ENCODE measurements around the gene SH3BGRL.

The SH3BGRL gene

DNA sequence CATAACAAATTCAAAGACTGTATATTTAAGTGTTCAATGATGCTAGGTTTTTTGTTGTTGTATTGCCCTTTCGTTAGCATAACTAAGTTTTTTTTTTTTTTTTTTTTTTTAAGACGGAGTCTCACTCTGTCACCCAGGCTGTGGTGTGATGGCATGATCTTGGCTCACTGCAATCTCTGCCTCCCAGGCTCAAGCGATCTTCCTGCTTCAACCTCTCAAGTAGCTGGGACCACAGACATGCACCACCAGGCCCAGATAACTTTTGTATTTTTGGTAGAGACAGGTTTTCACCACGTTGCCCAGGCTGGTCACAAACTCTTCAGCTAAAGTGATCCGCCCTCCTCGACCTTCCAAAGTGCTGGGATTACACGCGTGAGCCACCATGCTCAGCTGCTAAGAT is 7.0 kb downstream of the SH3BGRL start:
- no peaks in the 10 kb centered on the region for H3K27me3 ChIP-seq (replicated peaks; ENCODE audit: insufficient read depth, low read length)
- no peak overlapping the region for H3K27ac ChIP-seq (ENCODE audit: low read length)
- no peak overlapping the region for H3K4me3 ChIP-seq (ENCODE audit: low read length)
- no peaks in the 10 kb centered on the region for H3K4me1 ChIP-seq (ENCODE audit: low read length)
- H4K20me1 ChIP-seq (ENCODE audit: insufficient read depth, low read length): no peaks in the 10 kb centered on the region
- no peak for DNase-seq
- no peak overlapping the region for H3K4me2 ChIP-seq (ENCODE audit: low read depth, low read length)
- no peaks in the 10 kb centered on the region for H3K36me3 ChIP-seq (replicated peaks; ENCODE audit: insufficient read depth, low read length)
- H3K9ac ChIP-seq (ENCODE audit: low read length): no peak overlapping the region
- no peak for TF ChIP-seq EZH2phosphoT487 (IDR thresholded peaks at IDR 0.05; ENCODE audit: low read length)
- TF ChIP-seq EZH2 (optimal IDR thresholded peaks at IDR 0.05; ENCODE audit: low read depth, low read length): no peak
- no peak for TF ChIP-seq CTCF (IDR thresholded peaks at IDR 0.05; ENCODE audit: low read length)
- H3K9me2 ChIP-seq (replicated peaks; ENCODE audit: insufficient read depth, low read length): no peaks in the 10 kb centered on the region
- no peaks in the 10 kb centered on the region for H3K9me3 ChIP-seq (replicated peaks; ENCODE audit: insufficient read depth, low read length)
- no peak overlapping the region for H2AFZ ChIP-seq (ENCODE audit: low read length)
- H3K79me2 ChIP-seq (ENCODE audit: low read length): peaks cover 4% of the 10 kb centered on the region; the same call in 1 of the 2 replicates
- H3F3A ChIP-seq (ENCODE audit: insufficient read depth, low read length): no peaks in the 10 kb centered on the region

- H3K27ac ChIP-seq (ENCODE audit: low read length): no peak overlapping the region
- H3K79me2 ChIP-seq (ENCODE audit: low read length): no peaks in the 10 kb centered on the region; the same call in 1 of the 2 replicates
- no peak for TF ChIP-seq EZH2 (optimal IDR thresholded peaks at IDR 0.05; ENCODE audit: low read depth, low read length)
- TF ChIP-seq CTCF (IDR thresholded peaks at IDR 0.05; ENCODE audit: low read length): no peak
- no peak for TF ChIP-seq EZH2phosphoT487 (IDR thresholded peaks at IDR 0.05; ENCODE audit: low read length)
These were observed 13.8 kb downstream of the SH3BGRL start for GRCh38 chrX:81215685-81216084.

DNA sequence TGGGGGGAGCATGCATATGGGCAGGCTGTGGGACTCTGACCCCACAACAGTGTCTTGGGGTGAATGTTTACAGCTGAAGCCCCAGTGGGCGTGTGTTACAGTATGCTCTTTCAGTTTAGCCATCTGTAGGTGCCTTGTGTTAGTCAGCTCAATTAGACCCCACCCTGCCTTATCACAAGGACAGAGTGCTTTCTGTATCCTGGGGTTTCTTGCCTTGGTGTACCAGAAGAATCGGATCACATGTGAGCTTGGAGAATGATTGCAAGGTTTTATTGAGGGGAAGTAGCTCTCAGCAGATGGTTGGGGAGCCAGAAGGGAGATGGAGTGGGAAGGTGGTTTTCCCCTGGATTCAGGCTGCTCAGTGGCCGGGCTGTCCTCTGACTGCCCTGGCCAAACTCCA is 27.3 kb downstream of the SH3BGRL start:
- no peaks in the 10 kb centered on the region for H3K9me2 ChIP-seq (replicated peaks; ENCODE audit: insufficient read depth, low read length)
- H3K4me2 ChIP-seq (ENCODE audit: low read depth, low read length): no peak overlapping the region
- no peaks in the 10 kb centered on the region for H3K4me1 ChIP-seq (ENCODE audit: low read length)
- no peaks in the 10 kb centered on the region for H3K79me2 ChIP-seq (ENCODE audit: low read length)
- H3K27ac ChIP-seq (ENCODE audit: low read length): no peak overlapping the region
- no peaks in the 10 kb centered on the region for H3K27me3 ChIP-seq (replicated peaks; ENCODE audit: insufficient read depth, low read length)
- no peaks in the 10 kb centered on the region for H3K9me3 ChIP-seq (replicated peaks; ENCODE audit: insufficient read depth, low read length)
- H2AFZ ChIP-seq (ENCODE audit: low read length): no peak overlapping the region
- TF ChIP-seq EZH2phosphoT487 (IDR thresholded peaks at IDR 0.05; ENCODE audit: low read length): no peak
- no peaks in the 10 kb centered on the region for H3K36me3 ChIP-seq (replicated peaks; ENCODE audit: insufficient read depth, low read length)
- no peak overlapping the region for H3K9ac ChIP-seq (ENCODE audit: low read length)
- H3K4me3 ChIP-seq (ENCODE audit: low read length): no peak overlapping the region
- no peak for DNase-seq
- no peaks in the 10 kb centered on the region for H3F3A ChIP-seq (ENCODE audit: insufficient read depth, low read length)
- no peaks in the 10 kb centered on the region for H4K20me1 ChIP-seq (ENCODE audit: insufficient read depth, low read length)

More at GRCh38 chrX:81215685-81216084, 13.8 kb downstream of the SH3BGRL start:
- Histone ChIP-seq H3K9me2 (replicated peaks; ENCODE audit: insufficient read depth, low read length) (no peaks in the 10 kb centered on the region), H3K27me3 (replicated peaks; ENCODE audit: insufficient read depth, low read length) (no peaks in the 10 kb centered on the region), H4K20me1 (ENCODE audit: insufficient read depth, low read length) (no peaks in the 10 kb centered on the region), H3K4me3 (ENCODE audit: low read length) (no peak overlapping the region), H3F3A (ENCODE audit: insufficient read depth, low read length) (no peaks in the 10 kb centered on the region), H3K9ac (ENCODE audit: low read length) (no peak overlapping the region), H3K4me2 (ENCODE audit: low read depth, low read length) (no peak overlapping the region), H3K9me3 (replicated peaks; ENCODE audit: insufficient read depth, low read length) (no peaks in the 10 kb centered on the region), H3K36me3 (replicated peaks; ENCODE audit: insufficient read depth, low read length) (no peaks in the 10 kb centered on the region), H2AFZ (ENCODE audit: low read length) (no peak overlapping the region), H3K4me1 (ENCODE audit: low read length) (no peaks in the 10 kb centered on the region)
- DNase-seq: no peak

DNA sequence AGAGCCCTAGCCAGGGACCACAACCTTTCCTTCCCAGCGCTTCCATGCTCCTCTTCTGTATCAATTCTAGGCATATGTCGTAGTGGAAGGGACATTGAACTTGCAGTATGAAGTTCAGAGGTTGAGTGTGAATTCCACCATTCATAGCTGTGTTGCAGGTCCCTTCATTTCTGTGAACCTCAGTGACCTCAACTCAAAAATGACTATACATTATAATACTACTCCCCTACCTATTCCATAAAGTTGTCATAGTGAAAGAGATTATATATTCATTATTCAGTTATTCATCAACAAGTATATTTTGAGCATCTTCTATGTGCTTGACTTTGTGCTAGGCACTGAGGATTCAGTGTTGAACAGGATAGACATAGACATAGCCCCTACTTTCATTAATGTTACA is 28.0 kb downstream of the SH3BGRL start:
- Histone ChIP-seq H3K4me2 (ENCODE audit: low read depth, low read length) (no peak overlapping the region), H3K4me3 (ENCODE audit: low read length) (no peak overlapping the region), H3K79me2 (ENCODE audit: low read length) (no peaks in the 10 kb centered on the region), H3K27ac (ENCODE audit: low read length) (no peak overlapping the region), H3K9ac (ENCODE audit: low read length) (no peak overlapping the region), H2AFZ (ENCODE audit: low read length) (no peak overlapping the region), H4K20me1 (ENCODE audit: insufficient read depth, low read length) (no peaks in the 10 kb centered on the region), H3F3A (ENCODE audit: insufficient read depth, low read length) (no peaks in the 10 kb centered on the region), H3K27me3 (replicated peaks; ENCODE audit: insufficient read depth, low read length) (no peaks in the 10 kb centered on the region), H3K4me1 (ENCODE audit: low read length) (no peaks in the 10 kb centered on the region), H3K9me3 (replicated peaks; ENCODE audit: insufficient read depth, low read length) (no peaks in the 10 kb centered on the region), H3K36me3 (replicated peaks; ENCODE audit: insufficient read depth, low read length) (no peaks in the 10 kb centered on the region), H3K9me2 (replicated peaks; ENCODE audit: insufficient read depth, low read length) (no peaks in the 10 kb centered on the region)
- no peak for TF ChIP-seq CTCF (IDR thresholded peaks at IDR 0.05; ENCODE audit: low read length)
- TF ChIP-seq EZH2 (optimal IDR thresholded peaks at IDR 0.05; ENCODE audit: low read depth, low read length): no peak
- TF ChIP-seq EZH2phosphoT487 (IDR thresholded peaks at IDR 0.05; ENCODE audit: low read length): no peak
- no peak for DNase-seq
